GM18873 (cell line): Measurements from ENCODE around the gene EGR1.

Experiments
- ATAC-seq: cut with Tn5 transposase; IDR thresholded peaks from one replicate; pipeline ENCODE4 v1.9.1; 2021; ENCODE audit warnings: mild to moderate bottlenecking, moderate library complexity, moderate number of reproducible peaks; ENCODE audit not compliant: unreplicated experiment, low FRiP score

Gene EGR1

DNA sequence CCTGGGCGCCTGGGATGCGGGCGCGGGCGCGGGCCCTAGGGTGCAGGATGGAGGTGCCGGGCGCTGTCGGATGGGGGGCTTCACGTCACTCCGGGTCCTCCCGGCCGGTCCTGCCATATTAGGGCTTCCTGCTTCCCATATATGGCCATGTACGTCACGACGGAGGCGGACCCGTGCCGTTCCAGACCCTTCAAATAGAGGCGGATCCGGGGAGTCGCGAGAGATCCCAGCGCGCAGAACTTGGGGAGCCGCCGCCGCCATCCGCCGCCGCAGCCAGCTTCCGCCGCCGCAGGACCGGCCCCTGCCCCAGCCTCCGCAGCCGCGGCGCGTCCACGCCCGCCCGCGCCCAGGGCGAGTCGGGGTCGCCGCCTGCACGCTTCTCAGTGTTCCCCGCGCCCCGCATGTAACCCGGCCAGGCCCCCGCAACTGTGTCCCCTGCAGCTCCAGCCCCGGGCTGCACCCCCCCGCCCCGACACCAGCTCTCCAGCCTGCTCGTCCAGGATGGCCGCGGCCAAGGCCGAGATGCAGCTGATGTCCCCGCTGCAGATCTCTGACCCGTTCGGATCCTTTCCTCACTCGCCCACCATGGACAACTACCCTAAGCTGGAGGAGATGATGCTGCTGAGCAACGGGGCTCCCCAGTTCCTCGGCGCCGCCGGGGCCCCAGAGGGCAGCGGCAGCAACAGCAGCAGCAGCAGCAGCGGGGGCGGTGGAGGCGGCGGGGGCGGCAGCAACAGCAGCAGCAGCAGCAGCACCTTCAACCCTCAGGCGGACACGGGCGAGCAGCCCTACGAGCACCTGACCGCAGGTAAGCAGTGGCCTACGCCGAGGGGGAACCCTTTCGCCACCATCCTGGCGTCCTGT is at the start of gene EGR1:
TSS of gene EGR1 (plus strand) at position 219 of the 864 bp plus-strand sequence. CDS start at position 502, 283 bp downstream.
- peak; percentile 45 for ATAC-seq

GRCh38 chr5:138418444-138418843 is 46.8 kb upstream of the EGR1 start:
- ATAC-seq = no peak

GRCh38 chr5:138425079-138425478 is 40.2 kb upstream of the EGR1 start:
- ATAC-seq = no peak

DNA sequence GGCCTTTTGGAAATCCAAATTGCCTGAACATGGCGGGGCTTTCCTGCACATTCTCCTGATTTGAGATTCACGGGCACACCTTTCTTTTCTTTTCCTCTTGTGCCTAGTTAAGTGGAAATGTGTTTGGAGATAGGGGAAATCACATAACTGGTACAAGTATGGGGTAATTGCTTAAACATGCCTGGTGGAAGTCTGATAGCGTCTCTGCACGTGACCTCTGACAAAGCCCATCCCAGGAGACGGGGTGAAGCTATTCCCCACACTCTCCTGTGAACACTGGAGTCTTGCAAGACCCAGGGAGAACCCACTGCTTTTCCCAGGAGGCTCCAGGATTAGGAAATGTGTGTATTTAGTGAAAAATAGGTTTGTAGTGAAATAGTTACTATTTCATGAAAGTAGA is 29.3 kb upstream of the EGR1 start:
- no peak for ATAC-seq

GRCh38 chr5:138438003-138438723 is 27.1 kb upstream of the EGR1 start:
- ATAC-seq = no peak

- ATAC-seq = no peak
Measured at GRCh38 chr5:138438724-138439476, 26.4 kb upstream of the EGR1 start, which contains the start of gene REEP2. Gene REEP2, plus strand, starts transcription at chr5:138439057. Its CDS starts 152 bp downstream, at chr5:138439209.

GRCh38 chr5:138439477-138440158 is 25.7 kb upstream of the EGR1 start:
- ATAC-seq = no peak

DNA sequence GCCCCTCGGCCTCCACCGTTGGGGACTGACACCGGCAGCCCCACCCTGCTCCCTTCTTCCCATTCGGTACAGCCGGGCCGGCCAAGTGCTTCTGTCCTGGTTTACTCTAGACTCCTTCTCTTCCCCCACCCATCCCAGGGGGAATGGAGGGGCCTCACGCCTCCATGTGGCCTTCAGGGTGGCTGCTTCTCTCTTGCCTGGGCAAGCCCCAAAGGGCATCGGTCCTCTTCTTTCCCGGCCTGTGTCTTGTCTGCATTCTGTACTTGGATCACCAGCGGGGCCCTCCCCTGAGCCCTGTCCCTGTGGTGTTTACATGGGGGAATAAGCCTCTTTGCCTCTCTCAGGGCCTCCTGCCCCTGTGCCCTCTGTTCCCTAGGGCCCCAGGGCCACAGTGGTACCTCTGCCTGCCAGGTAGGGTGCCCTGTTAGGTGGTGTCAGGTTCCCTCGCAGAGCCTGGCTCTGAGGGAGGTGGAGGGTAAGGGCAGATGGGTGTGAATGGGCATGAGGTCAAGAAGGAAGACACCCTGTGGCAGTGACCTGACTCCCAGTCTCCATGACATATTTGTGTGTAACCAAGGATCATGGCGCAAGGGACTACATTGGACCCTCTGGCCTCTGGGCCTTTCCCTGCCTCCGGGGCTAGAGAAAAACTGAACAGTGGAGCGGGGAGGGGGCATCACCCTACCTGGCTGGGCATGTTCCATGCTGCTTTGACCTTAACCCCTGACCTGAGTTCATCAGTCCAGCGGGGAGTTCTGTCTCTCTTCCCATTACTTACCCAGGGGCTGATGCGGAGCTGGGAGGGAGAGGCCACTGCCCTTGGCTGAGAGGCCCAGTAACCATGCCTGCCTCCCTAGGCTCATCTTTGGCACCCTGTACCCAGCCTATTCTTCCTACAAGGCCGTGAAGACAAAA is 24.9 kb upstream of the EGR1 start:
- ATAC-seq = no peak

- ATAC-seq = no peak
Measured at GRCh38 chr5:138441221-138441620, 24.1 kb upstream of the EGR1 start.

DNA sequence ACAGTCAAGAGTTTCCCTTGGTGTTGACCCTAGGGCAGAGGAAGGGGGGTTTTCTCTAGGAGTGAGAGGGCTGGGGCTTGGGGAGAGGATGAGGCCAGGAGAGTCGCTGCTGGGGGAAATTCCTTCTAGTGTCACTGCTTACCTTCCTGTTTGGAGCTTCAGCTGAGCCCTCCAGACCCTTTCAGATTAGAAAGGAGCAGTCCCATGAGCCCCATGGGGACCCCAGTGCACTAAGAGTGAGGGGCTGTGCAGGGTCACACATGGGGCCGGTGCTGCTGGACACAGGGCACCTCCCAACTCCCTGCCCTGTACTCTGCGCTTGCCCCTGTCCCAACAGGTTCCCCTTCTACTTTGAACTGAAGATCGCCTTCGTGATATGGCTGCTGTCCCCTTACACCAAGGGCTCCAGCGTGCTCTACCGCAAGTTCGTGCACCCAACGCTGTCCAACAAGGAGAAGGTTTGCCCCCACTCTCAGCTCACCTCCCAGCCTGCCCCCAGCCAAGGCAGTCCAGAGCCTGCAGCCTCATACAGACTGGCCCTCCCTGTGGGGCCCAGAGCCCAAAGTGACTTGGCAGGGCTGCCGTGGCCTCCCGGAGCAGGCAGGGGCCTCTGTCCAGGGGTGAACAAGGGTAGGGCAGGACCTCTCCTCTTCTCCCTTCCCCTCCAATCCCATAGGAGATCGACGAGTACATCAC is 21.1 kb upstream of the EGR1 start:
- ATAC-seq = no peak

- no peak for ATAC-seq
Measured at GRCh38 chr5:138444774-138445546, 20.3 kb upstream of the EGR1 start.

DNA sequence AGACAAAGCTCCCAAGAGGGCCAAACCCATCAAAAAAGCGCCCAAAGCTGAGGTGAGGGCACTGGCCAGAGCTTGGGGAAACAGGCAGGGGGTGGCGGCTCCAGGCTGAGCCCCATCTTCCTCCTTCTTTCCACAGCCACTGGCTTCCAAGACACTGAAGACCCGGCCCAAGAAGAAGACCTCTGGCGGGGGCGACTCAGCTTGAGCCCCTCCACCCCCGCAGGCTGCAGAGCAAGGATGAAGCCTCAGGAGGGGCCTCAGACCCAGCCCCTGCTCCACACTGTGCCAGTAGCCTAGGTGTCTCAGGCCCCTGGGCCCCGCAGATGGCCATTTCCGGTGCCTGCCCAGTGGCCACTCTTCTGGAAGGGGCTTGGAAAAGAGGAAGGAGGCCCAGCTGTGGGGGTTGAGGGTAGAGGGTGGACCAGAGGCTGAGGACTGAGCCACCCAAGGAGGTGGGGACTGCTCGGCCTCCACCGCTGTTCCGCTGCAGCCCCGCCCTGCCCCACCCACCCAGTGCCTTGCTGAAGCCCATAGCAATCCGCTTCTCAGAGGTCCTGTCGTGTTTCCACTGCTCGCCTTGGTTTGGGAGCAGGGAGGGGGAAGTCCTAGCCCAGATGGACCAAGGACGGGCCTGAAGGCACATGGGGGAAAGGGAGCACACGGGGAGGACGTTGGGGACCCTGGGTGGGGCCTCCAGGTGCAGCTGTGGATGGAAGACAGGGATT is 19.6 kb upstream of the EGR1 start:
- no peak for ATAC-seq

DNA sequence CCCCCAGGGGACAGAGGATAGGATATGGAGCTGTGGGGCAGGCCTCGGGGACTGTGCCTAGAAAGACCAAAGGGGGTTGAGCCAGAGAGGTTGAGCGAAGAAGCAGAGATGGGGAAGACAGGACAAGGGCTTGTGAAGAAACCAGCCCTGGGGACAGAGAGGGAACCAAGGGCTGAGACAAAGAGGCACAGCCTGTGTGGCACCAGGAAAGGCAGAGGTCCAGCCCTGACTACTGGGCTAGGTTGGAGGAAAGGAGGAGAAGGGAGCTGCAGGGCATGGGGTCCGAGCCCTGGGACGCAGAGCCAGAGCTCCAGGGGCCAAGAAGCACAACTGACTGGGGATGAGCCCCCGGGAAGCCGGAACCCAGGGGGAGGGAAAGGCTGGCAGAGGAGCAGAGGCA is 17.2 kb upstream of the EGR1 start:
- ATAC-seq = no peak

- no peak for ATAC-seq
Measured at GRCh38 chr5:138448481-138449398, 16.5 kb upstream of the EGR1 start.

DNA sequence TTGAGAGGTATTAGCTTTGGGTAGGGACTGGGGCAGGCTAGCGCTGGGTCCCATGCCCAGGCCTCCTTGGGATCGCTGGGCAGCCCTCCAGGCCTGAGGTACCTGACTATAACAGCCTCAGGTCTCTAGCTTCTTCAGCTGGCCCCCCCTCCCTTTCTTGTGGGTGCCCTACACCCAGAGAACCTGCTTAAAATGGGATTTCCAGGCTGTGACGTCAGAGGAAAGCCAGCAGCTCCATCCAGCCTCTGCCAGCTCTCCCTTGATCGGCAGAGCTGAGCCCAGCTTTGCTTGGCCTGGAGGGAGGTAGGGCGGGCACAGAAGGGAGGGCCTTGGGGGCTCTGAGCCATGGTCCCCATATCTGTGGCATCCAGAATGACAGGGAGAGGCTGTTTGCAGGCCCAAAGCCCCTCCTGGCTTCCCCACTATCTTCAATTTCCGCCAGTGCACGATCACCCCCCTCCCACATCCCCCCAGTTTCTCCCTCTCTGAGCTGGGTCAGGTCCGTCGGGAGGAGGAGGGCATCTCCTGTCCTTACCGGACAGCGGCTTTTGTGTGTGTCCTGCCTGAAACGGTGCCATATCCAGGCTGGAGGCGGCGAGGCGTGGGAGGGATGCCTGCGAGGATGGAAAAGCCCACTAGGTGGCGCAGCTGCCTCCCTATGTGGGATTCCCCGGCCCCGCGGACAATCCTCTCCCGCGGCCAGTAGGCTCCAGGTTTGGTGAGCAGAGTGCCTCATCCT is 15.6 kb upstream of the EGR1 start:
- ATAC-seq = no peak

DNA sequence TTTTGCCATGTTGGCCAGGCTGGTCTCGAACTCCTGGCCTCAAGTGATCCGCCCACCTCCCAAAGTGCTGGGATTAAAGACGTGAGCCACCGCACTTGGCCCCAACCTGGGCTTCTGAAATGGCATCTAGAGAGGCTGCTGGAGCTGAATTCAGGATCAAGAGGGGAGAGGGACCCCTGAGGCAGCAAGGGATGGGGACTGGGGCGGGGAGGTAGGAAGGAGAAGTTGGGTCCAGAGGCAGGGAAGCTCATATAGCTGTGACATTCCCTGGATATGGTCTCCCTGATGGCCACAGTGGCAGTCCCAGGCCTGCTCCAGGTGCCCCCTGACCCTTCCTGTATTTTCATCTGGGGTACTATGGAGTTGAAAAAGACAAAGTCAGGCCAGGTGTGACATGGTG is 14.3 kb upstream of the EGR1 start:
- ATAC-seq = no peak
